Measurements from ENCODE around the gene MTERF4.

Gene MTERF4

DNA sequence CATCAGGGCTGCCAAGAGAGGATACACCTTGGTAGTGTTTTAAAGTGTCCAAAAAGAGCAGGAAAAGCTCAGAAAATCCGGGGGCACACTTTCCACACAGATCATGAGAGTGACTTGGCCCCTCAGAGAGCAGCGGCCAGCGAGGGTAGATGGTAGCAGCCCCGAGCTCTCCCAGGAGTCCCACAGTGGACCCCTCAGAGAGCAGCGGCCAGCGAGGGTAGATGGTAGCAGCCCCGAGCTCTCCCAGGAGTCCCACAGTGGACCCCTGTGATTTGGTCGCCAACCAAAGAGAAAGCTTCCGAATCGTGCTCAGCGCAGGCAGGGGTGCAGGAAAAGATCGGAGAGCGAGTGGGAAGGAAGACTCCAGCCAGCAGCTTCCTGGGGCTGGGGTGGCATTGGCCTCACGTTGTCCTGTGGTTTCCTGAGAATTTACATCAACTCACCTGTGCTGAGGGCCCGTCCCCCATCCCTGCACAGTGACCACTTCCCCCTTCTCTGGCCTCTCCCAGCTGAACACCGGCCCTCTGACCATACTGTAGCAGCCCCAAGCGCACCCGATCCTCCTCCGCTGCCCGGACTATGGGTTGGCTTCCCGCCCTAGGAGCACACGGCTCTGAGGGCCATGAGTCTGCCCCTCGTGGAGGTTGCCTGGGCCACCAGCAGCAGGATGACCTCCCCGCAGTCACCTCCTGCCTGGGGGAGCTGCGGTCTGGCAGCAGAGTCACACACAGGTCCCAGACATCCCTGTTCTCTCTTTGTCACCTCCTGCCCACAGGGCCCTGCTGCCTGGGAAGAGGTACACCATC lies 33.7 kb downstream of the MTERF4 start:
- no peak for DNase-seq

DNA sequence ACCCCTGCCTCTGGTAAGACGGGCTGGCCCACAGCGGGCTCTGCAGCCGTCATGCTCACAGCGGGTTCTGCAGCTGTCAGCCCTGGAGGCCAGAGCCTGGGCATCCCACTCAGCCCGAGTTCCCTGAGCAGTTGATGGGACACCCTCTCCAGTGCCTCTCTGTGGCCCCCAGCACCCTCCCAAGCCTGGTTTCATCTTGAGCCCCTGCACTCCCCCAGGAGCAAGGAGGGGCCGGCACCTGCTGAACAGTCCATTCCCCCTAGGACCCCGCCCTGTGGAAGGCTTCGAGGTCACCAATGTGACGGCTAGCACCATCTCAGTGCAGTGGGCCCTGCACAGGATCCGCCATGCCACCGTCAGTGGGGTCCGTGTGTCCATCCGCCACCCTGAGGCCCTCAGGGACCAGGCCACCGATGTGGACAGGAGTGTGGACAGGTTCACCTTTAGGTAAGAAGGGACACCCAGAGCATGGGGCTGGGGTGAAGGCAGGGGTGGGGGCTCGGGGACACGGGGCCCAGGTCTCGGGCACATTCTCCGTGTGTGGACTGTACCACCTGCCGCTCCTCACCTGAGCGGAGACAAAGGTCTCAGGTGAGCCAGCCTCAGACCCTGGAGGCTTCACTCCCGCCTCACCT lies 34.5 kb downstream of the MTERF4 start:
- no peak for DNase-seq

DNA sequence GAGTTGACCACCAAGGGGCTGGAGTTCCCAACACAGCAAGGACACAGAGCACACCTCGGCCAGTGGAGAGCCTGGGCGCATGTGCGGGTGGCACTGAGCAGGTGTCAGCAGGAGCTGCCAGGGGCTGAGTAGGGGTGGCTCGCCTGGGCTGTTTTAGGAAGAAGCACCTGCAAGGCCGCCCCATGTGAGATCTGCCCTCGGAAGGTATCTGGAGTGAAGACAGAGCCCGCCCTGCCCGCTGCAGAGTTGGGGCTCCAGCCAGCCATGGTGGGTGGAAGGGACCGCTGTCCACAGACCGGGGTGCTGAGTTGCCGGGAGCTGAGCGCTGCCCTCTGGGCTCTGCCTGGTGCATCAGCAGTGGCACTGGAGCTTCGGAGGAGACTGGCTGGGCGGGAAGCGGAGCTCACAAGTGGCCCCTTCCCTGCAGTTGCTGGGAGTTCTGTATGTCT lies 35.2 kb downstream of the MTERF4 start:
- no peak for DNase-seq

DNA sequence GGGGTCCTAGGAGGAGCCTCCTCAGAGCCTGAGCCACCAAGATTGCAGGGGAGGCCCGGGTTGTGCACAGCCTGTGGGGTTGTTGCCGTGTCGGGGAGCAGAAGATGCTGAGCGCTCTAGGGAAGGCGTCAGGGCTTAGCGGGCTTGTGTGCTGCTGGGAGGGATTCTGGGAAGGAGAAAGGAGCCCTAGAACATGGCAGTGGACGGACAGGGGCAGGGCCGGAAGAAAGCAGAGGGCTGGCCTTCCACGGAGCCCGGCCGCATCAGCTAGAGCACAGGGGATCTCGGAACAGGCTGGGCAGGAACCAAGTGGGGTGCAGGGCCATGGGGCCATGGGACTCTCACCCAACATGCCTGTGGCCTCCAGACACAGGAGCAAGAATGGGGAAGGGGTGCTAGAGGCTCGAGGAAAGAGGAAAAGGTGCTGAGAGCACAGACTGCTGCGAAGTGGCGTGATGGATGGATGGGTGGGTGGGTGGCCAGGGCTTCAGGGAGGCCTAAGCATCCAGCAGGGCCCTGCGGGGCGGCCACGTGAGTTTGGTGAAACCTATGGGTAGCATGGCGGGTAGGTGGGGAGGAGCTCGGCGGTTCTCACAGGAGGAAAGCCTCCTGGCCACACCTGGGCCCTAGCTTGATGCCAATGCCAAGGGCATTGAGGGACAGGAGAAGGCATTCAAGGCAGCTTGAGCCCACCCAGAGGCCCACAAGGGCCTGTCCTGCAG lies 35.8 kb downstream of the MTERF4 start:
- DNase-seq: no peak

DNA sequence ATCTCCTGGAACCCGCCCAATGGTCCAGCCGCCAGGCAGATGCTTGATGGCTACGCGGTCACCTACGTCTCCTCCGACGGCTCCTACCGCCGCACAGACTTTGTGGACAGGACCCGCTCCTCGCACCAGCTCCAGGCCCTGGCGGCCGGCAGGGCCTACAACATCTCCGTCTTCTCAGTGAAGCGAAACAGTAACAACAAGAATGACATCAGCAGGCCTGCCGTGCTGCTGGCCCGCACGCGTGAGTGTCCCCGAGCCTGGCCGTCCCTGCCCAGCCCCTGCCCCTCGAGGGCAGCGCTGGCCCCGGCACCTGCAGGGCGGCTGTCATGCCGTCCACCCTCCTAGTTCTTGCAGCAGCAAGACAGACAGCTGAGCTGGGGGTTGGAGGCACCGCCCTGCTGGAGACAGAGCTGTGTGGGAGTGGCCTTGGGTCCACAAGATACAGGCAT lies 36.7 kb downstream of the MTERF4 start:
- no peak for DNase-seq

DNA sequence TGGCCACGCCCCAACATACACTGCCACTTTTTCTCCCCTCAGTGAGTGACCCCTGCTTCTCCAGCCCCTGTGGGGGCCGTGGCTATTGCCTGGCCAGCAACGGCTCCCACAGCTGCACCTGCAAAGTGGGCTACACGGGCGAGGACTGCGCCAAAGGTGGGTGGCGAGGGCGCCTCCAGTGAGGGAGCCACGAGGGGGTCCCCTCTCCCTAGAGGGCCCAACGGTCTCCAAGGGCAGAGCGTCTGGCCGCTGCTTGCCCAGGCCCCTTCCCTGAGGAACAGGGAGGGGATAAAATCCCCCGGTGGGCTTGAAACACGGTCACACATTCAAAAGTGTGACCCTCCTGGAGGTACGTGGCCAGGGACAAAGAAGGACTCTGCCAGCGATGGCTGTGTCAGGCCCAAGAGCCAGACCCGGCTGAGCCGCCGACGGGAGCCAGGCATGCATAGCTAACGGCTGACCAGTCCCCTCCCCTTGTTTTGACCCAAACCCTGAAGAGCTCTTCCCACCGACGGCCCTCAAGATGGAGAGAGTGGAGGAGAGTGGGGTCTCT lies 37.2 kb downstream of the MTERF4 start:
- no peak for DNase-seq

DNA sequence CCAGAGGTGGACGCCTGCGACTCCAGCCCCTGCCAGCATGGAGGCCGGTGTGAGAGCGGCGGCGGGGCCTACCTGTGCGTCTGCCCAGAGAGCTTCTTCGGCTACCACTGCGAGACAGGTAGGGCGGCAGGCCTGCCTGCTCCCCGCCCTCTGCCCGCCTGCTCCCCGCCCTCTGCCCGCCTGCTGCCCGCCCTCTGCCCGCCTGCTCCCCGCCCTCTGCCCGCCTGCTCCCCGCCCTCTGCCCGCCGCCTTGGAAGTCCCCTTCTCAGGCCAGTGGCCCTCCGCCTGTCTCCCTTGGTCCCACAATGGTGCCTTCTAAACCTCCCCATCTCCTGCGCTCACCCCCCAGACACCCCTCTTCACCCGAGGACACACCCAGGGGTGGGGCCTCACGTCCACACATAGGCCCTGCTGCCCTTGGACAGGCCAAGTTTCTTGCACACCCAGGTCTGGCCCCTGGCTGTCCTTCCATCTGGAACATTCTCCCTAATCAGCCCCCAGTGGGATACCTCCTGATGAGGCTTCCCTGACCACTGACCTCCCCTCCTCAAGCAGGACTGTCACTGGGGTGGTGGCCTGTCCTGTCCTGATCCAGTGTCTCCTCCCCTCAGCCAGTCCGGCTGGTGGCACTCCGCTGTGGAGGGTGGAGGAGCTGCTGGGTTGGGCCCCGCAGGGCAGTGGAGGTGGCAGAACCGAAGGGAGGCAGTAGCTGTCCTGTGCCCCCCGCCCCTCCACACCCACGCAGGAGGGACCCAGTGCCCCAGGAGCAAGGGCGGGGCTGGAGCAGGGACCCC lies 37.9 kb downstream of the MTERF4 start:
- DNase-seq: peak; percentile 70

DNA sequence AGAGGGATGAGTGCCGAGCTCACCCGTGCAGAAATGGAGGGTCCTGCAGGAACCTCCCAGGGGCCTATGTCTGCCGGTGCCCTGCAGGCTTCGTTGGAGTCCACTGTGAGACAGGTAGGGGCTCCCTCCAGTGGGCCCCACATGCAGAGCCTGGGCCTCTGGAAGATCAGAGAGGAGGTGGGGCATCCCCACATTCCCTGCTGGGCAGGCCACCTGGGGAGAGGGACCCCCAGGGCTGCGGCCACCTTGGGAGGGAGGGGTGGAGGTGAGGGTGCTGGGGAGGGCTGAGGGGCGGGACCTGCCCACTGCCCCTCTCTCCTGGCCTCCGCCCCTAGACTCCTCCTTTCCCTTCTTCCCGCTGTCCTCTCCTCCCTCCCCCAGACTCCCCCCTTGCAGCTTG lies 38.5 kb downstream of the MTERF4 start:
- DNase-seq: no peak

DNA sequence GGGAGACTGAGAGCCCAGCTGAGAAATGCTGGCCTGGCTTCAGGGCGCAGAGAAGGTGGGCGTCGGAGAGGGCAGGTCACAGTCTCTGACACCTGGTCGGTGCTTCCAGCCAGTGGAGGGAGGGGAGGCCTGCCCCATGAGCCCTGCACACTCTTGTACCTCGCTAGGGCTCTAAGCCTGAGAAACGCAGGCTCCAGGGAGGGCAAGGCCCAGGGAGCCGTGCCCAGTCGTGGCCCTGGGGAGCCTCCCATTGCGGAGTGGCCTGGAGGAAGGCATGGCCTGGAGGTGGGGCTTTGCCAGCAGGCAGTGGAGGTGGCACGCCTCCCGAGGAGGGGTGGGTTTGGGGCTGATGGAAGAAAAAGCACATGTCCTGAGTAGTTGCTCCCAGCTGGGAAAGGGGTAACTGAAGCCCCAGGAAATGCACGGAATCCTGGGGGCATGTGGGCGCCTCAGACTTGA lies 39.0 kb downstream of the MTERF4 start:
- no peak for DNase-seq

DNA sequence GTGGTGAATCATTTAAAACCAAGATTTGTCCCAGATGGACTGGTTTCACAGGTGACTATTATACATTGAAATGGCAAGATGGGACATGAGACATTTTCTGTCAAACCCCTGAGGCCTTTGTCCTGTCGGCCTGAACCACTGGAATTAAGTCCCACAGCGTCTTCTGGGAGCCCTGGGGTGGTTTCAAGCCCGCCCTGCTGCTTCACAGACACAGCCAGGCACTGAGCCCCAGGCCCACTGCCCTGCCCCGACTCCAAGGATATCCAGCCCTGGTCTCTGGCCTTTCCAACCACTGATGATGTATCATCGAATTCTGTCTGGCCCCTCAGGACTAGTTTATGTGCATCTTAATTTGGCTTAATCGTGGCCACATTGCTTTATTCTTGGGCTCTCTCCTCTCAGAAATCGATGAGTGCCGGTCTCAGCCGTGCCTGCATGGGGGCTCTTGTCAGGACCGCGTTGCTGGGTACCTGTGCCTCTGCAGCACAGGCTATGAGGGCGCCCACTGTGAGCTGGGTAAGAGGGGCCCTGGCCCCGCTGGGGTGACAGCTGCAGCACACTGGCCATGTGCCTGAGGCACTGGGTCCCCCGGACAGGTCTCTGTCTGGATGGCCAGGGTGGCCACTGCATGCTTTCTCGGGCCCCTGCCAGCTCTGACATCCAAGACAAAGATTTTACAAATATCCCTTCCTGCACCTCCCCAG lies 39.5 kb downstream of the MTERF4 start:
- DNase-seq: no peak

DNA sequence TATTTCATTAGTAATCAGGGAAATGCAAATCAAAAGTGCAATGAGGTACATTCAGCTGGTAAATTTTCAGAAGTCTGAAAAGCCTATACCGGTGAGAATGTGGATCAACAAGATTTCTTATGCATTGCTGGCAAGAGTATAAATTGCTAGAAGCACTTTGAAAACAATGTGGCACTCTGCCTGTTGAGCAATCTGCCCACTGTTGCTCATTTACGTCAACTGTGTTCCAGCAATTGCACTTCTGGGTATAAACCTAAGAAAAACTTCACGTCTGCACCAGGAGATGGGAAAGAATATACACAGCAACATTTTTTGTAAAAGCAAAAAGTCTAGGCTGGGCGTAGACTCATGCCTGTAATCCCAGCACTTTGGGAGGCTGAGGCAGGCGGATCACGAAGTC lies 40.8 kb downstream of the MTERF4 start:
- no peak for DNase-seq

DNA sequence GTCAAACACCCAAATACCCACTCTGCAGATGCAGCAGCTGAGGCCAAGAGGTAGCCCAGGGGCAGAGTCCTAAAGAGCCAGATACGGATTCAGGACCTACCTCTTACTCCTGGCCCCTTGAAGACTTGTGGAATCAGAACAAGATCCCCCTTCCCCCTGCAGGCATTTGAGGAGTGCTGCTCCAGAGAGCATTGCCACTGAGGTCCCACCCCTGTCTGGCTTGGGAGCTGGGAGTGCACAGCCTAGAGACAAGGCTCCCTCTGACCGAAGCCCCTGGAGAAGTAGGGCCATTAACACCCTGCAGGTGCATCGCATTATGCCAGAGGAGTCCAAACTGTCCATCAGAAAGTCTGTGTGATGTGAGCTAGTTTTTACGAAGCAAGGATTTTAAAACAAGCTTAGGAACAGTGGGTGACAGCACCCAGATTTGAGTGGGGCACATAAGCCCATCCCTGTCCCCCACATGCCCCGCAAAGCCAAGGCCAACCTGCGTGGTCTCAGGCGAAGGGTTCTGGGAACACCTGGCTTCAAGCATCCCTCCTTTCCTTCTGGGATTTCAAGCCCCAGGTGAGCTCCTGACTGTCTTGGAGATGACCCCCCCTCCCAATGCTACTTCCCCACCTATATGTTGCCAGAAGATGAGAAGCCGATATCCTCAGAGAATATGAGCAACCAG lies 48.4 kb downstream of the MTERF4 start:
- no peak for DNase-seq

DNA sequence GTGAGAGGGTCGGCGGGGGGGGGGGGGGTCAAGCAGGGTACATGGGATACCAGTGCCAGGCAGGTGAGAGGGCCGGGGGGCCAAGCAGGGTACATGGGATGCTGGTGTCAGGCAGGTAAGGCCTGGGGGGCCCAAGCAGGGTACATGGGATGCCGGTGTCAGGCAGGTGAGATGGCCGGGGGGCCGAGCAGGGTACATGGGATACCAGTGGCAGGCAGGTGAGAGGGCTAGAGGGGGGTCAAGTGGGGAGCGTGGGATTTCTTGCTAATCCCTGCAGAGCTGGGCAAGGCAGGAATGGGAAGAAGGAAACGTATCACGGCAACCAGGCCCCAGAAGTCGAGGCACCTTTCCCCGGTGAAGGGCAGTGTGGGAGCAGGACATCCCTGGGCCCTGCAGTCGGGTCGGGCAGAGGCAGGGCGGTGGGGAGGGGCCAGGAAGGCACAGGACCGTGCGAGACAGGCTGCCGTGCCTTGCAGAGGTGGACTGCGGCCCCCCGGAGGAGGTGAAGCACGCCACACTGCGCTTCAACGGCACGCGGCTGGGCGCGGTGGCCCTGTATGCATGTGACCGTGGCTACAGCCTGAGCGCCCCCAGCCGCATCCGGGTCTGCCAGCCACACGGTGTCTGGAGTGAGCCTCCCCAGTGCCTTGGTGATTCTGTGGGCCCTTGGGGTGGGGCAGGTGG lies 49.3 kb downstream of the MTERF4 start:
- DNase-seq: no peak

DNA sequence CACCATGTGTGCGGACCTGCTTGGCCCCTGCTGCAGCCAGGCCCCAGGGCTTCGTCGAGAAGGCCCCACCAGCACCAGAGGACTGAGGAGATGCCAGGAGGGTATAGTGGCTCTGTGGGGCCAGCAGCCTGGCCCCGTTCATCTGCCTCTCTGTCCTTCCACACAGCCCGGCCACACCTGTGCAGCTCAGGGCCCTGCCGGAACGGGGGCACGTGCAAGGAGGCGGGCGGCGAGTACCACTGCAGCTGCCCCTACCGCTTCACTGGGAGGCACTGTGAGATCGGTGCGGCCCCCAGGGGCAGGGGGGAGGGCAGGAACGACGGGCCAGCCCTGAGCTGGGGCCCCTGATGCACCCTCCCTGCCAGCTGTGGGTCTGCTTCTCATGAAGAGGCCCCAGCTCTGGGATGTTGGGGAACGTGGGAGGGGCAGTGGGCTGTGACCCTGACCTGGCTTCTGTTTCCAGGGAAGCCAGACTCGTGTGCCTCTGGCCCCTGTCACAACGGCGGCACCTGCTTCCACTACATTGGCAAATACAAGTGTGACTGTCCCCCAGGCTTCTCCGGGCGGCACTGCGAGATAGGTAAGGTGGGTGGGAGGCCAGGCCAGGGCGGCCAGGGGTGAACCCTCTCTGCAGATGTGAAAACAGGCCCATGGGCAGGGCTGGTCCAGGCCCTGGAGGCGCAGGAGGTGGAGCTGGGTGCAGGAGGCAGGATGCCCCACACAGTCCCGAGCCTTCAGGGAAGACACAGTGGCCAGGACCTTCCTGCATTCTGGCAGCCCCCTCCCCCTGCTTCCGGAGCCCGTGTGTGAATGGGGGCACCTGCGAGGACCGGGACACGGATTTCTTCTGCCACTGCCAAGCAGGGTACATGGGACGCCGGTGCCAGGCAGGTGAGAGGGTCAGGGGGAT lies 50.3 kb downstream of the MTERF4 start:
- no peak for DNase-seq

DNA sequence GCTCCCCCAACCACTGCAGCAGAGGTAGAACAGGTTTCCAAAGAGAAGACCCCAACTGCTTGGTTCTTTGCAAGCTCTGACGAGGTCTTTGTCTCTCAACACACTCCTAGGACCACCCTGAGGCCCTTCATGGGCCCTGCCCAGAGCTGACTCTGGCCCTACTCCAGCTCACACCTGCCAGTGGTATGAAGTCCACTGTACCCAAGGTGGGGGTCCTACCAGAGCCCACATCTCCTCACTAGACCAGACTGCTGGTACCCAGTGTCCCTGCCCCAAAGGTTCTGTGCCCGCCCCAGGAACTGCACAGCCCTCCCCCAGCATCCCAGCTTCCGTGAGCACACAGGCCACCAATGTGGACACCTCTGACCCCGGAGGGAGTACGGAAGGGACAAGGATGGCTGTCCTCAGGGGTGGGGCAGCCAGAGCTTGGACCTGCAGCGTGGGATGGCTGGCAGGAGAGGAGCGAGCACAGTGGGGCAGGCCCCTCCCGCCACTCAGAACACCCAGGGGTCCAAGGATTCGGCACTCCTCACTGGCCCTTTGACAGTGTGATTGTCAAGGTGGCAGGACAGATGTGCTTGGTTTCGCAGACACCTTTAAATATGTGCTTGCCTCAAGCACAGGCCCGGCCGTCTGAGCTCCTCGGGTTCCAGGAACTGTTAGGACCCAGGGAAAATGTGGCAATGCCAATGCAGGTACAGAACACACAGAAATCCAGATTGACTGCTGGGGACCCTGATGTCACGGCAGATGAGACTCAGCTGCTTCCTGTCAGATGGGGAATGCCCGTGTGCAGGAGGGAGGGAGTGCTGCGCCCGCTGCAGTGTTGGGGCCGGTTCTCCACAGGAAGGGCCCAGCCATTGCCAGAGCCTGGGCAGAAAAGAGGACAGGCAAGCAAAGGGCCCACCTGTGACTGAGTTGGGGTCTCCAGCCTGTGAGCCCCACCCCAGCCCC lies 51.2 kb downstream of the MTERF4 start:
- no peak for DNase-seq

DNA sequence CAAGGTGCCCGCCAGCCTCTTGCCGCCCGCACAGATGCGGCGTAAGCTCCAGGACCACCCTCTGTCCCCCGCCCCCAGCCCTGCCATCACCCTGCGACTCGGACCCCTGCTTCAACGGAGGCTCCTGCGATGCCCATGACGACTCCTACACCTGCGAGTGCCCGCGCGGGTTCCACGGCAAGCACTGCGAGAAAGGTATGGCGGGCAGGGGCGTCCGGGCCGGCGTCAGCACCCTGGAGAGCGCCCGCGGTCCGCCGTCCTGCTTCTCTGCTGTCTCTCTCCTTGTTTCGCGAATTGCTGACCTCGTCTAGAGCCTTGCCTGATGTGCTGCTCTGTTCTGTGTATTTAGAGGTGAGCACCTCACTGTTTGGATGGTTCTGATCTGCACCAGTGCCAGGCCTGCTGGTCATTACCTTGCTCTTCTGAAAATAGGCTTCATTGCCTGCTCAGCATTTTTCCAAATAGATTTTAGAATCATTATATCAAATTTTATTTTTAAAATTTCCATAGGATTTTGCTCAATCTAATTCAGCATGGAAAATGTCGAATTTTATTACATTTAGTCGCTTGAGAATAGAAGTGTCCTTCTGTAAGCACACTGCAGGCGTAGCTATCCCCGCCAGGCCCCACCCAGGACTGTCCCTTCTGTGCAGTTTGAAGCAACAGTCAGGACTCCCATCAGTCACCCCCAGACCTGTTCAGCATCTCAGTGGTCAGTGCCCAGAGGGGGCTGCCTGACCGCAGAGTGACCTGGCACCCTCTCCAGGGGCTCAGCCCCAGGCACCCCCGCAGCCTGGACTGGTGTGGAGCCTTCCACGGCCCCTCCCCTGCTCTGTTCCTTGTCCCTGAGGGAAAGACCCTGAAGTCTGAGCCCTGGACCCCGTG lies 52.1 kb downstream of the MTERF4 start:
- DNase-seq: no peak

DNA sequence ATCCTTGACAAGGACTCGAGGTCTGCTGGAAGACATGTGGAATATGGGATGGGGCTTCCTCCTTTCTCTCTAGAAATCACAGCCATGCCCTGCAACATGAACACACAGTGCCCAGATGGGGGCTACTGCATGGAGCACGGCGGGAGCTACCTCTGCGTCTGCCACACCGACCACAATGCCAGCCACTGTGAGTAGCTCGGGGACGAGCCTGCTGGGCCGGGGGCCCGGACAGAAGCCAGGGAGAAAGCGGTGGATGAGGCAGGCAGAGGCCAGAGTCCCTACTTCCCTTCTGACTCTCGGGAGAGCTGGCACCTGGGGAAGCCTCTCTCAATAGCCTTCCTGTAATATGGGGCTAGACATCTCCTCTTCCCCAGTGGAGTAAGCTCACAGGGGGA lies 53.1 kb downstream of the MTERF4 start:
- DNase-seq: no peak

Data from CD4-positive, alpha-beta T cell treated with Interleukin-17A for 4 hours (primary cell).